Neural progenitor cell (in vitro differentiated cells): ENCODE data around the gene YBX2.
"Not testable (repeated sequence)": the region's sequence is repeated elsewhere in the genome, so short reads cannot be mapped to it uniquely, and the experiment has no call there.

ENCODE experiments used
- EZH2phosphoT487 ChIP-seq: fragments of 200-600 bp; sonication (generic); IDR thresholded peaks from 2 replicates; pipeline ENCODE4 v1.6.1; 2017; ENCODE audit warnings: antibody characterized with exemption
- TF ChIP-seq, protein P1 (sequence below): fragments of 200-600 bp; sonication (generic); IDR thresholded peaks from 2 replicates; pipeline ENCODE4 v1.5.1; 2017; ENCODE audit warnings: antibody characterized with exemption, mild to moderate bottlenecking

DNA sequence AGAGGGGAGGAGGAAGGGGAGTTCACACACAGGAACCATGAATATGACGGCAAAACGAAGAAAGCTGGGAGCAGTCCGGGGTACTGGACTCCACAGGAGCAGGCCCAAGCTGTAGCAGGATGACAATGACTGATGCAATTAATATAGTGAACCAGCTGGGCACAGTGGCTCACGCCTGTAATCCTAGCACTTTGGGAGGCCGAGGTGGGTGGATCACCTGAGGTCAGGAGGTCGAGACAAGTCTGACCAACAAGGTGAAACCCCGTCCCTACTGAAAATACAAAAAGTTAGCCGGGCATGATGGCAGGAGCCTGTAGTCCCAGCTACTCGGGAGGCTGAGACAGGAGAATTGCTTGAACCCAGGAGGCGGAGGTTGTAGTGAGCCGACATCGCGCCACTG, 41.3 kb upstream of the YBX2 start:
- TF ChIP-seq, protein P1, sequence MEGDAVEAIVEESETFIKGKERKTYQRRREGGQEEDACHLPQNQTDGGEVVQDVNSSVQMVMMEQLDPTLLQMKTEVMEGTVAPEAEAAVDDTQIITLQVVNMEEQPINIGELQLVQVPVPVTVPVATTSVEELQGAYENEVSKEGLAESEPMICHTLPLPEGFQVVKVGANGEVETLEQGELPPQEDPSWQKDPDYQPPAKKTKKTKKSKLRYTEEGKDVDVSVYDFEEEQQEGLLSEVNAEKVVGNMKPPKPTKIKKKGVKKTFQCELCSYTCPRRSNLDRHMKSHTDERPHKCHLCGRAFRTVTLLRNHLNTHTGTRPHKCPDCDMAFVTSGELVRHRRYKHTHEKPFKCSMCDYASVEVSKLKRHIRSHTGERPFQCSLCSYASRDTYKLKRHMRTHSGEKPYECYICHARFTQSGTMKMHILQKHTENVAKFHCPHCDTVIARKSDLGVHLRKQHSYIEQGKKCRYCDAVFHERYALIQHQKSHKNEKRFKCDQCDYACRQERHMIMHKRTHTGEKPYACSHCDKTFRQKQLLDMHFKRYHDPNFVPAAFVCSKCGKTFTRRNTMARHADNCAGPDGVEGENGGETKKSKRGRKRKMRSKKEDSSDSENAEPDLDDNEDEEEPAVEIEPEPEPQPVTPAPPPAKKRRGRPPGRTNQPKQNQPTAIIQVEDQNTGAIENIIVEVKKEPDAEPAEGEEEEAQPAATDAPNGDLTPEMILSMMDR = not testable (repeated sequence)
- not testable (repeated sequence) for TF ChIP-seq EZH2phosphoT487
